SKM-1 (cell line): ENCODE measurements around the gene APBA1.
A peak's percentile ranks its signal among the peaks of the same experiment; 100 is the strongest.

ENCODE experiments used
- DNase-seq: peaks from one replicate; lab custom pipeline; 2025; ENCODE audit not compliant: unreplicated experiment; lab: John Stamatoyannopoulos, UW

Gene APBA1

DNA sequence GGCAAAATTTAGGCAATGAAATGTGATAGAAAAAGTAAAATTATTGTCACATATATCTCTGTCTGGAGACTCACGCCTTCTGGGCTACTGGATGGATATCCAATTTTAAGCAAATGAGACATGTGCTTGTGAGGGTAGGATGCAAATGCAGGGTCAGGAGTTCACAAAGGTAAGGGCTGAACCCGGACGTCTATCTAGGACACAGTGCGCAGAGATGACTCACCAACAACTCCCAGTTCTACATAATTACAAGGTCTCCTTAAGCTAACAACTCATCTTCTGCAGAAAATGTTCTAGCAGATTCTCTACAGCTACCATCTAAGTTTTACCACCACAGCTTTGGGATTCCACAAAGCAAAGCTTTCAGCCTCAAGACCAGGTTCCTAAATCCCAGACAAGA lies 186.7 kb downstream of the APBA1 start:
- DNase-seq, result no peak

GRCh38 chr9:69483886-69484422 lies 188.2 kb downstream of the APBA1 start:
- no peak for DNase-seq

DNA sequence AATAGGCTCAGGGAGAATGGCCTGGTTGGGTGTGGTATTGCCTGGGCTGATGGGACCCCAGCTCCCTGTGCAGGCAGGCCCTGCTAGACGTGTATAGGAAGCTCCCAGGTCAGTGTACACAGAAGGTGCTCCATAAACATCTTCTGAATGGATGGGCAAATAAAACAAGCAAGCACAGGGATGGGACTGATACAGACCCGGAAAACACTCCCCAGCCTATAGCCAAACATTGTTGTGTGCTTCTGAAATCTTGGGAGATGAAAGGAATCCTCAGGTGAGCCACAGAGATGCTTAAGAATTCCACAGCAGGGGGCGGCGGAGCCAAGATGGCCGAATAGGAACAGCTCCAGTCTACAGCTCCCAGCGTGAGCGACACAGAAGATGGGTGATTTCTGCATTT lies 195.4 kb downstream of the APBA1 start:
- no peak for DNase-seq

GRCh38 chr9:69476016-69476415 lies 196.2 kb downstream of the APBA1 start:
- DNase-seq, result no peak

- no peak for DNase-seq
These were observed 197.3 kb downstream of the APBA1 start for GRCh38 chr9:69474821-69475220.

DNA sequence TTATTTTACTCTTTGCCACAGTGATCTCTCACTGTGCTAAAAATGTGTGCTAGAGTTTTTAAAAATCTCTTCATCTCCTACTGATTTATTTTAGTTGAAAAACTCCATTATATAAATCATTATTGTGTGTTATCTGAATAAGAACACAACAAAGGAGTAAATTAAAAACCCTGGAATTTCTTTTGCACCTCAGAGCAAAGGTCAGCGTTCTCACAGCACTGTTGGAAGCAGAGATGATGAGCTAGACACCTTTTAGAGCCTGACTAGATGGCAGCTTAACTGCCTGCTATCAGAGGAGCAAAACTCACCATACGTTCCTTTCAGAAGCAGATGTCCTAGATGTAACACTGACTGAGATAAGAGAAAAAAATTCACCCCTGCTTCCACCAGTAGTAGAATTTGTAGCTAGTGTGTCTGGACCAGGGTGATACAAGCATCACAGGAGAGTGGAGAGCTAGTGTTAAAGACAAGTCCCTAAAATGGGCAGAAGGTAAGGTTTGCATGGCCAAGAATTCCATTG lies 200.0 kb downstream of the APBA1 start:
- no peak for DNase-seq

DNA sequence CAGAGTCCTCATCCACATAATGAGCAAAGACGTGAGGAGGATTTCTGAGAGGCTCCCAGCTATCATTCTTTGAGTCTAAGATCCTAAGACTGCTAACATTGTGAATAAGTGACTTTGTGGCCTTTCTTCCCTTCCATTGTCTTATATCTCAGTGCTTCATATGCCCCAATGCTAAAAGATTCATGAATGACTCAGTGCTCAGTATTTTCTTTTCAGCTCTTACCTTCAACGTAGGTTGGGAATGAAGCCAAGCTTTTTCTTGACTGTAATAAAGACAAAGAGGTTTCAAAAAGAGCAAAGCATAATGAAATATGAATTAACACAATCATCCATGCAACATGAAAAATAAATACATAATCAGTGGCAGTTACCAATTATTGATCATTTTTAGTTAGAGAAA lies 200.7 kb downstream of the APBA1 start:
- no peak for DNase-seq

DNA sequence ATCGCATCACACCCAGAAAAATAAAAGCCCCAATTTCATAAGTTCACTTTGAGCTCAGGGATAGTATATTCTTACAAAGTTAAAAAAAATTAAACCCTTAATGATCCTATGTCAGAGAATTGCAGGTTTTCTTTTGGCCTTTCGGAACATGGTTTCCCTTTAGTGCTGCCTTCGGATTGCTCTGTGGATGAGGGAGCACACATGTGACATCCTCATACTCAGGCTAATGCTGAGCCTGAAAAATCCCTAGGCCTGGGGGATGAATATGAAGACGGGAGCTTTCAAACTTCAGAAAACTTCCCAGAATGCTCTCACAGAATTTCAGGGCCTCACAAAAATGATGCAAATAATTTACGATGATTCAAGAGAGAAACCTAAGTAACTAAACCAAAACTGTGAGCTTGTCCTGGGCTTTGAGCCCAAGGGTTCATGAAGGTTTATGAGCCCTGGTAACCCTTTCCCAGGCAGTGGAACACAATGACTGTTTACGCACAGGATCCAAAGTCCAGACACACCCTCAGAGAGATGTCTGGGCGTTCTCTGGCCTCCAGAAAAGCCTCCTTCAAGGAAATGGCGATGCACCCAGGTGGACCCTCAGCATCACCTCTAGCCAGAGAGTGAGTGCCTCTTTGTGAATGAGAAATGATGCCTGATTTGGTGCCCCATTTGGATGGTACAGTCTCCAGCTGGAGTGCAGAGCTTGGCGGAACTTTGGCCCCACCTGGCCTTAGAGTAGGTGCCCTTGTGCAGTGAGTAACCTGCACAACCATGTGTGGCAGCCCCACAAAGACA lies 201.8 kb downstream of the APBA1 start:
- DNase-seq, result no peak

DNA sequence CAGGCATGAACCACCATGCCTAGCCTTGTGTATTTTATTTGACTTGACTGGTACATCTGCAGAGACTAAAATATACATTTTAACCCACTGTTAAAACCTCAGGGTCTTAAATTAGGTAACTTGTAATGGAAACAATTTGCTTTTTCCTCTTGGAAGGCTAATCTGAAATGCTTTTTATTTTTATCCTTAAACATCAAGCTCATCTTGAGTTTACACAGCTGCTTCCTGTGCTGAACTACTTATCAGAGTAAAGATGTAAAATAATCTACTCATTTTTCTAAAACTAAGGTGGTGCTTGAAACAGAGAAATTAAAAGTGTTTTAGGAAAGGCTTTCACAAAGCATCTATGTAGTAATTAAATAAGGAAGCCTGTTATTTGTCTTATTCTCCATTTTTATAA lies 203.0 kb downstream of the APBA1 start:
- DNase-seq, result no peak

- no peak for DNase-seq
These were observed 203.8 kb downstream of the APBA1 start for GRCh38 chr9:69468380-69468779.

GRCh38 chr9:69466151-69466550 lies 206.0 kb downstream of the APBA1 start:
- DNase-seq, result no peak

- no peak for DNase-seq
These were observed 206.7 kb downstream of the APBA1 start for GRCh38 chr9:69465473-69465872.

DNA sequence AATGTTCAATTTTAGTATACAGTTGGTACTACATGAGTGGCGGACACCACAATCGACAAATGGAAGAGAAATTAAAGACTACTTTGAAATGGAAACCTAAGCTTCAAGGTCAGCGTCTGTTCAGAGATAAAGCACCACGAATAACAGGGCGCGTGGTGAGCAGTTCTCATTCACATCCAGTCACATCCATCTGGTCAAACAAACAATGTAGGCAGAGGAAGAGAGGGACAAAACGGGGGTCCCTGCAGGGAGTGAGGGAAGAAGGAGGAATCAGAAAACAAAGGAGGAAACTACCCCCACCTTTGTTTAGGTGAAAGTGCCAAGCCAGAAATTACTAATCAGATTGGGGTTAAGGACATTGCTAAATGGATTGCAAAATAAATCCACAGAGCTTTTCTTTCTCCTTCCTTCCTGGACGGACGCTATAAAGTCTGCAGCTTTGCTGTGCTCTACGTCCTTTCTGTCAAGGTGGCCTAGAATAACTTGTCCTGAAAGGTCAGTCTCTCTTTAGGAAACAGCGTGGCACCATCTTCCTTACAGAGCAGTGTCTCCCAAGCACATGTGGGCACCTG lies 208.6 kb downstream of the APBA1 start:
- DNase-seq, result no peak

DNA sequence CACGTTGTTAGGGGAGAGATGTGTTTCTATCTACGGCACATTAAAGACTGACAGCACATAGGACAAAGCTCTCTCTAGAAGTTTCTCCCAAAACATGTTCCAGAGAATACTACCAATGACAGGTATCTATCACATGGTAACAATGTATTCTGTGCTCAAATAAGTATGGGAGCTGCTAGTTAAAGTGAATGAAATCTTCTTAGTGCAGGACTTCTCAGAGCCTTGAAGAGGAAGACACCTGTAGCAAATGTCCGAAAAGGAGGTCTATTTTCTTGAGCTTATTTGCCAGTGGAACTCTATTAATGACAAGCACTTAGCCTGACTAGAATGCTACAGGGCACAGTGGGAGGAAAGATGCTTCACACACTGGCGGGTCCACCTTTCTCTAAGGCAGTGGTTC lies 209.8 kb downstream of the APBA1 start:
- DNase-seq, result no peak

DNA sequence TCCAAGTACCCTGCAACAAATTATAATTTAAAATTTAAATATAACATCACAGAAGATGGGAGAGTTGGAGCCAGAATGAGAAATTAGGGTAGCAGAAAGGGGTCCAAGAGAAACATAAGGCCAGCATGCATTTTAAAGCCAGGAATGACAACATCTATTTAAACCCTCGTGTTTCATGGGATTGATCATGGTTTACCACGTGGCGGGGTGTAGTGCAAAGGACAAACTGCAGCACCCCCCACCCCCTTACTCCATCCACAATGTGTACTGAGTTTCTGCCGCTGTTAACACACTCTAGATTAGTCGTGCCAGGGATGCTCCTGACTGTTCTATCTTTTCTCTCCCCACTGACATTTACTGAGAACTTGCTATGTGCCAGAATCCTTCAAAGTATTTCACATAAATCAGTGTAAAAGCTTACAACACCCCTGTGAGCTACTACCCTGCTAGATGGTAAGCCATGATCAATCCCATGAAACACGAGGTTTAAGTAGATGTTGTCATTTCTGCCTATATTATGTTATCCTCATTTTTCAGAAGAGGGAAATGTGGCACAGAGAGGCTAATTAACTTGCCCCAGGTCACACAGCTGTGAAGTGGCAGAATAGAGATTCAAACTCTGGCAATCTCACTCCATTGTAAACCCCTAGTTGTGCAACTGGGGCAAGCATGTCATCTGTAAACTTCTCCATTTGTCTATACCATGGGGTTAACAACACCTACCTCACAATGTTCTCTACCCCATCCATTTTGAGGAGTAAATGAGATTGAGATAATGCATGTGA lies 210.9 kb downstream of the APBA1 start:
- no peak for DNase-seq

DNA sequence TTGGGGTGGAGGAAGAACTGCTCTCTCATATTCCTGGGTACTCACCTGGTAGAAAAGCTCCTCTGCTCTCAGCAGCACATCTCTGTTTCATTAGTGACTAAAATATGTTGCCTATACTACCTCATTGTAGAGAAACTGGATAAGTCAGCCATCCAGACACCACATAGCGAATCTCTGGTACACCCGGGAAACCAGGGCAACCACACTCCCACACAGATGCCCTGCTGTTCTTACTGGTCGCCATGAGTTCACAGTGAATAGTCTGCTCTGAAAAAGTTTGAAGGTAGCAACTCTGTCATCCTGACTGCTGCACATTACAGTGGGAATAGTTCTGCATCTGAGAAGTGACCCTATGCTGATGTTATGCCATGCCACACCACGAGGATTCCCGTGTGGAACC lies 212.2 kb downstream of the APBA1 start:
- DNase-seq, result no peak

GRCh38 chr9:69458176-69458575 lies 214.0 kb downstream of the APBA1 start:
- DNase-seq, result no peak

GRCh38 chr9:69456201-69456600 lies 216.0 kb downstream of the APBA1 start:
- no peak for DNase-seq

DNA sequence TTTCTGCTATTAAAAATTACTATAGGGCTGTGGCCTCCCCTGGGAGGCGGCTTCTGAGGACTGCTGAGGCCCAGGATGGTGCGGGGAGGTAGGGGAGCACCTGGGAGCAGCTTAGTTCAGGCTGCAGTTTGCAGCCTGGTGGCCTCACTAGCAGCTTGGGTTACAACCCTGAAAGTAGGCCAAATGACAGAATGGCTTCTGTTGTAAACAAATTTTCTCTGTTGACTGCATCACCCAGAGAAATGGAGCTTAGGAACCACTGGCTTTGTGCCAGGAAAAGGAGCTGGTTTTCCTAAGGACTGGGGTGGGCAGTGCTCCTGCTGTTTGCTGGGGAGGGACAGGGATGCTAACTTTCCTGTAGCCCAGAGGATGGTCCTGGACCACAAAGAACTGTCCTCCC lies 216.9 kb downstream of the APBA1 start:
- DNase-seq, result no peak

GRCh38 chr9:69454321-69454720 lies 217.8 kb downstream of the APBA1 start:
- DNase-seq, result peak; percentile 29

DNA sequence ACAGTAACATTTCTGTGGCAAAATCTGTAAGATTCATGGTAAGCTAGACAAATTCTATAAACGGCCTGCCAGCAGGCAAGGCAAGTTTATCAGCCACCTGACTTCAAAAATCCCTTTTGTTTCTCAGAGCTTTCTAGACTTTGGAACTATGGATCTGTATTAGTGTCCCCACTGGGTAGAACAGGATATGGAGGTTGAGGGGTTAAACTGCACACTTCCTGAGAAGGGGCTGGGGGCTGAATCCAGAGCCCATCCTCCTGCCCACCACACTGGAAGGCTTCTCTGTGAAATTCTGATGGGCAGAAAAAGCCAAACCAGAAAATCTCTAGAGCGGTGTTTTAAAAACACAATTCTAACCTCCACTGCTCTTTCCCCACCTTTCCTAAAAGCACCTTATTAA lies 218.4 kb downstream of the APBA1 start:
- no peak for DNase-seq
